HEK293 (cell line): ENCODE data around the gene CFAP69.
"Not testable (repeated sequence)": the region's sequence is repeated elsewhere in the genome, so short reads cannot be mapped to it uniquely, and the experiment has no call there.

Source experiments
- CTCF ChIA-PET: fragments of 350-600 bp; formaldehyde crosslinking; extraction: SDS; loops from one replicate; lab custom pipeline; 2021; ENCODE audit warnings: antibody characterized with exemption; lab: Yijun Ruan, JAX
- POLR2A ChIA-PET: fragments of 300-600 bp; formaldehyde crosslinking; extraction: SDS; loops from one replicate; lab custom pipeline; 2020; ENCODE audit warnings: antibody characterized with exemption, inconsistent platforms; lab: Yijun Ruan, JAX
- H3K27ac ChIP-seq: fragments of 200-500 bp; sonication (Bioruptor generic); 2 replicates; pipeline ENCODE4 v1.5.1; 2014; ENCODE audit warnings: low read depth, low read length, control low read depth, inconsistent platforms; ENCODE audit errors: extremely low read depth
- H3K36me3 ChIP-seq, 2 experiments: fragments of 200-500 bp in 1 of 2; sonication (Bioruptor generic) in 1 of 2; 1 replicate in 1 of 2; 2 replicates in 1 of 2; pipeline ENCODE4 v1.5.1; 2014 to 2017; ENCODE audit warnings: inconsistent platforms in 2 of 2, low read length in 2 of 2; ENCODE audit not compliant: control insufficient read depth in 2 of 2, insufficient read depth in 1 of 2
- H3K4me1 ChIP-seq: fragments of 200-500 bp; sonication (Bioruptor generic); 2 replicates; pipeline ENCODE4 v1.5.1; 2014; ENCODE audit warnings: mild to moderate bottlenecking, low read length, inconsistent platforms; ENCODE audit not compliant: control insufficient read depth, insufficient read depth
- H3K4me3 ChIP-seq: 2 replicates; pipeline ENCODE4 v1.5.1; 2011; ENCODE audit warnings: low read depth, mild to moderate bottlenecking, control low read depth, low read length, moderate library complexity
- H3K9me3 ChIP-seq: fragments of 200-500 bp; sonication (Bioruptor generic); 2 replicates; pipeline ENCODE4 v1.5.1; 2014; ENCODE audit warnings: low read depth, low read length, inconsistent platforms; ENCODE audit not compliant: control insufficient read depth, insufficient read depth
- AEBP2 ChIP-seq: fragments of 450-650 bp; formaldehyde crosslinking; IDR thresholded peaks from 2 replicates; pipeline ENCODE4 v1.5.1; 2016; ENCODE audit warnings: missing biosample characterization, missing genetic modification characterization, borderline replicate concordance
- ELK4 ChIP-seq: IDR thresholded peaks from 2 replicates; pipeline ENCODE4 v1.6.1; 2011; ENCODE audit warnings: mild to moderate bottlenecking, low read depth, low read length, borderline replicate concordance
- GFI1B ChIP-seq: fragments of 450-650 bp; formaldehyde crosslinking; IDR thresholded peaks from 2 replicates; pipeline ENCODE4 v1.5.1; 2016; ENCODE audit warnings: missing biosample characterization, missing genetic modification characterization
- HOXC10 ChIP-seq: sonication (generic); formaldehyde crosslinking; IDR thresholded peaks from 2 replicates; pipeline ENCODE4 v1.8.1; 2023; ENCODE audit warnings: mild to moderate bottlenecking, missing genetic modification reagents
- KLF7 ChIP-seq: fragments of 450-650 bp; formaldehyde crosslinking; IDR thresholded peaks from 2 replicates; pipeline ENCODE4 v1.5.1; 2016; ENCODE audit warnings: missing biosample characterization, missing genetic modification characterization, borderline replicate concordance
- PATZ1 ChIP-seq: fragments of 450-650 bp; formaldehyde crosslinking; IDR thresholded peaks from 2 replicates; pipeline ENCODE4 v1.5.1; 2016; ENCODE audit warnings: missing biosample characterization, missing genetic modification characterization
- SCRT1 ChIP-seq: fragments of 450-650 bp; formaldehyde crosslinking; IDR thresholded peaks from 2 replicates; pipeline ENCODE4 v1.5.1; 2016; ENCODE audit warnings: missing biosample characterization, missing genetic modification characterization, borderline replicate concordance
- ZBTB10 ChIP-seq: fragments of 450-650 bp; formaldehyde crosslinking; IDR thresholded peaks from 2 replicates; pipeline ENCODE4 v1.5.1; 2016; ENCODE audit warnings: missing biosample characterization, missing genetic modification characterization
- ZBTB21 ChIP-seq: fragments of 450-650 bp; formaldehyde crosslinking; IDR thresholded peaks from 2 replicates; pipeline ENCODE4 v1.5.1; 2017; ENCODE audit warnings: missing biosample characterization, missing genetic modification characterization
- ZBTB48 ChIP-seq: fragments of 450-650 bp; formaldehyde crosslinking; IDR thresholded peaks from 2 replicates; pipeline ENCODE4 v1.5.1; 2016; ENCODE audit warnings: missing biosample characterization, missing genetic modification characterization
- ZNF146 ChIP-seq: fragments of 450-650 bp; formaldehyde crosslinking; IDR thresholded peaks from 2 replicates; pipeline ENCODE4 v1.5.1; 2016; ENCODE audit warnings: missing biosample characterization, missing genetic modification characterization
- ZNF223 ChIP-seq: fragments of 450-650 bp; formaldehyde crosslinking; IDR thresholded peaks from 2 replicates; pipeline ENCODE4 v1.5.1; 2016; ENCODE audit warnings: missing biosample characterization, missing genetic modification characterization
- ZNF23 ChIP-seq: fragments of 450-650 bp; formaldehyde crosslinking; IDR thresholded peaks from 2 replicates; pipeline ENCODE4 v1.5.1; 2016; ENCODE audit warnings: missing biosample characterization, missing genetic modification characterization, borderline replicate concordance
- ZNF26 ChIP-seq: fragments of 450-650 bp; formaldehyde crosslinking; IDR thresholded peaks from 2 replicates; pipeline ENCODE4 v1.5.1; 2016; ENCODE audit warnings: missing biosample characterization, missing genetic modification characterization
- ZNF558 ChIP-seq: fragments of 450-650 bp; formaldehyde crosslinking; IDR thresholded peaks from 2 replicates; pipeline ENCODE4 v1.5.1; 2016; ENCODE audit warnings: missing biosample characterization, missing genetic modification characterization
- ZNF596 ChIP-seq: fragments of 450-650 bp; IDR thresholded peaks from 2 replicates; pipeline ENCODE4 v1.5.0; 2018; ENCODE audit warnings: missing biosample characterization, mild to moderate bottlenecking, missing genetic modification characterization, moderate library complexity
- ZNF623 ChIP-seq: fragments of 450-650 bp; formaldehyde crosslinking; IDR thresholded peaks from 2 replicates; pipeline ENCODE4 v1.5.1; 2016; ENCODE audit warnings: missing biosample characterization, missing genetic modification characterization
- ZNF624 ChIP-seq: fragments of 450-650 bp; formaldehyde crosslinking; IDR thresholded peaks from 2 replicates; pipeline ENCODE4 v1.5.1; 2017; ENCODE audit warnings: missing biosample characterization, missing genetic modification characterization
- ZNF660 ChIP-seq: fragments of 450-650 bp; IDR thresholded peaks from 2 replicates; pipeline ENCODE4 v1.5.1; 2018; ENCODE audit warnings: missing biosample characterization, mild to moderate bottlenecking, missing genetic modification characterization
- ZNF707 ChIP-seq: fragments of 450-650 bp; formaldehyde crosslinking; IDR thresholded peaks from 2 replicates; pipeline ENCODE4 v1.5.1; 2016; ENCODE audit warnings: missing biosample characterization, missing genetic modification characterization
- ZNF791 ChIP-seq: fragments of 450-650 bp; formaldehyde crosslinking; IDR thresholded peaks from 2 replicates; pipeline ENCODE4 v1.5.1; 2016; ENCODE audit warnings: missing biosample characterization, missing genetic modification characterization
- TF ChIP-seq, protein P1 (sequence below): fragments of 450-650 bp; formaldehyde crosslinking; IDR thresholded peaks from 2 replicates; pipeline ENCODE4 v1.5.1; 2016; ENCODE audit warnings: missing biosample characterization, missing genetic modification characterization

Gene CFAP69

DNA sequence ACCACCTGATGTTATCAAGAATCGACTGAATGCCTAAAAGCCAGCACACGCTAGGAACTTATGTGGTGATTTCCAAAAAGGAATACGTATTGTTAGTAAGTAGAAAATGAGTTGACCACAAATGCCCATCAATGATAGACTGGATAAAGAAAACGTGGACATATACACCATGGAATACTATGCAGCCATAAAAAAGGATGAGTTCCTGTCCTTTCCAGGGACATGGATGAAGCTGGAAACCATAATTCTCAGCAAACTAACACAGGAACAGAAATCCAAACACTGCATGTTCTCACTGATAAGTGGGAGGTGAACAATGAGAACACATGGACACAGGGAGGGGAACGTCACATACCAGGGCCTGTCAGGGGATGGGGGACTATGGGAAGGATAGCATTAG is 11.0 kb downstream of the CFAP69 start:
- TF ChIP-seq ZNF146: peak; percentile 77
- POLR2A ChIA-PET, CTCF ChIA-PET: not testable (repeated sequence)

GRCh38 chr7:90256778-90257177 is 11.8 kb downstream of the CFAP69 start:
- CTCF ChIA-PET: interaction anchor here (0.9 kb wide), 1 partner anchor 9 kb away, joined by 4 read pairs; no protein-coding TSS in a partner anchor
- H3K27ac ChIP-seq: no peak overlapping the region
- POLR2A ChIA-PET: no interaction called here
- no peak for TF ChIP-seq ZNF558 (tag by site-specific recombination)
- TF ChIP-seq ELK4: no peak
- no peak for TF ChIP-seq ZBTB48 (tag by site-specific recombination)
- H3K4me3 ChIP-seq: no peak overlapping the region
- H3K36me3 ChIP-seq: no peaks in the 10 kb centered on the region; a peak in 1 of 3 replicates
- no peaks in the 10 kb centered on the region for H3K9me3 ChIP-seq
- no peaks in the 10 kb centered on the region for H3K4me1 ChIP-seq

More for the DNA sequence above, 11.0 kb downstream of the CFAP69 start:
- not testable (repeated sequence) for H3K4me1 ChIP-seq, H3K9me3 ChIP-seq, H3K36me3 ChIP-seq, H3K4me3 ChIP-seq, H3K27ac ChIP-seq

DNA sequence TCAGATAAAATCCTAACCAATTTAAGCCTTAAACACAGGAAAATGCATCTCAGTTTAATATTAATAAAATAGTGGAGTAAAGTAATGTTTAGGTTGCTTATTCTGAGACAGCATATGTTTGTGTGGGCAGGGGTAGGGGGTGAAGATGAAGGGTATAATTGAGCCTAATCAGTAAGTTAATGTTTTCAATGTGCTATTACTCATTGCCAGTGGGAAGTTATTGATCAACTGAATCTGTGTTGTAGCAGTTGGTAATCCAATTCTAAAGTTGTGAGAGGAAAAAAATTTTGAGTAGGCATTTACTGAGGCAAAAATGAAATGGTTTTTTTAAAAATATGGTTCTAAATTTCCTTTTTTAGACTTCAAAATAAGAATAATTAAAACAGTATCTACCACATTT is 16.5 kb downstream of the CFAP69 start:
- ChIA-PET CTCF (interaction anchor here (2.3 kb wide), 1 partner anchor 107 kb away, joined by 16 read pairs; the partner anchor contains the start of gene STEAP1), POLR2A (no interaction called here)
- no peak overlapping the region for H3K27ac ChIP-seq
- no peaks in the 10 kb centered on the region for H3K9me3 ChIP-seq
- no peaks in the 10 kb centered on the region for H3K4me1 ChIP-seq
- no peaks in the 10 kb centered on the region; a peak in 1 of 3 replicates for H3K36me3 ChIP-seq
- H3K4me3 ChIP-seq: no peak overlapping the region
- TF ChIP-seq ZNF26 (tag by site-specific recombination) (no peak), ZNF624 (no peak), ZNF791 (tag by site-specific recombination) (no peak), HOXC10 (CRISPR knock-in tag) (no peak), AEBP2 (tag by site-specific recombination) (no peak), ZBTB10 (no peak), SCRT1 (tag by site-specific recombination) (no peak), ZNF23 (tag by site-specific recombination) (no peak), ZNF707 (tag by site-specific recombination) (no peak), GFI1B (tag by site-specific recombination) (no peak), ZNF623 (tag by site-specific recombination) (no peak), PATZ1 (no peak), ZNF660 (tag by site-specific recombination) (no peak), ZNF223 (tag by site-specific recombination) (no peak), ZBTB21 (tag by site-specific recombination) (no peak), ZNF596 (tag by site-specific recombination) (no peak), KLF7 (tag by site-specific recombination) (no peak)
- TF ChIP-seq, protein P1, sequence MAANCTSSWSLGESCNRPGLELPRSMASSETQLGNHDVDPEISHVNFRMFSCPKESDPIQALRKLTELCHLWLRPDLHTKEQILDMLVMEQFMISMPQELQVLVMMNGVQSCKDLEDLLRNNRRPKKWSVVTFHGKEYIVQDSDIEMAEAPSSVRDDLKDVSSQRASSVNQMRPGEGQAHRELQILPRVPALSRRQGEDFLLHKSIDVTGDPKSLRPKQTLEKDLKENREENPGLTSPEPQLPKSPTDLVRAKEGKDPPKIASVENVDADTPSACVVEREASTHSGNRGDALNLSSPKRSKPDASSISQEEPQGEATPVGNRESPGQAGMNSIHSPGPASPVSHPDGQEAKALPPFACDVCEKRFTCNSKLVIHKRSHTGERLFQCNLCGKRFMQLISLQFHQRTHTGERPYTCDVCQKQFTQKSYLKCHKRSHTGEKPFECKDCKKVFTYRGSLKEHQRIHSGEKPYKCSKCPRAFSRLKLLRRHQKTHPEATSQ (tag by site-specific recombination): no peak
